ENCODE results near the gene LEFTY1.

DNA sequence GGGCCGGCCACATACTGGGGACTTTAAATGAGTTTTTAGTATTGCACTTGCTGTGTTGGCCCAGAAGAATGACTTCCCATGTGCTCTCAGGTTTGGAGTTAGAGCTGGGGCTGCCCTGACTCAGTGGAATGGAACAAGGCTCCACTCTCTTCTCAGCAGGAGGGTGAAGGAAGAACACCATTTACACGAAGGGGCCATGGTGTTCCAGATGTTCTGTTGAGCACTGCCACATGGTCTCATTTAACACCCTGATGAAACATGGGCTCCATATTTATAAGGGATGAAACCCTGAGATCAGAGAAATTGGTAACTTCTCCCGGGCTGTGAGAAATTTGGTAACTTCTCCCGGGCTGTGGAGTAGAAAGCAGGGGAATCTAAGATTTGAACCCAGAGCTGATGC lies 29.3 kb upstream of the LEFTY1 start:
- TF ChIP-seq, protein P1, sequence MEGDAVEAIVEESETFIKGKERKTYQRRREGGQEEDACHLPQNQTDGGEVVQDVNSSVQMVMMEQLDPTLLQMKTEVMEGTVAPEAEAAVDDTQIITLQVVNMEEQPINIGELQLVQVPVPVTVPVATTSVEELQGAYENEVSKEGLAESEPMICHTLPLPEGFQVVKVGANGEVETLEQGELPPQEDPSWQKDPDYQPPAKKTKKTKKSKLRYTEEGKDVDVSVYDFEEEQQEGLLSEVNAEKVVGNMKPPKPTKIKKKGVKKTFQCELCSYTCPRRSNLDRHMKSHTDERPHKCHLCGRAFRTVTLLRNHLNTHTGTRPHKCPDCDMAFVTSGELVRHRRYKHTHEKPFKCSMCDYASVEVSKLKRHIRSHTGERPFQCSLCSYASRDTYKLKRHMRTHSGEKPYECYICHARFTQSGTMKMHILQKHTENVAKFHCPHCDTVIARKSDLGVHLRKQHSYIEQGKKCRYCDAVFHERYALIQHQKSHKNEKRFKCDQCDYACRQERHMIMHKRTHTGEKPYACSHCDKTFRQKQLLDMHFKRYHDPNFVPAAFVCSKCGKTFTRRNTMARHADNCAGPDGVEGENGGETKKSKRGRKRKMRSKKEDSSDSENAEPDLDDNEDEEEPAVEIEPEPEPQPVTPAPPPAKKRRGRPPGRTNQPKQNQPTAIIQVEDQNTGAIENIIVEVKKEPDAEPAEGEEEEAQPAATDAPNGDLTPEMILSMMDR (IDR thresholded peaks at IDR 0.05 in 2 of 3, conservative IDR thresholded peaks at IDR 0.05 in 1 of 3; ENCODE audit: borderline replicate concordance in 1 of 3, insufficient read depth in 1 of 3, low read depth in 2 of 3, low read length in 2 of 3) = no peak
- TF ChIP-seq, protein P2, sequence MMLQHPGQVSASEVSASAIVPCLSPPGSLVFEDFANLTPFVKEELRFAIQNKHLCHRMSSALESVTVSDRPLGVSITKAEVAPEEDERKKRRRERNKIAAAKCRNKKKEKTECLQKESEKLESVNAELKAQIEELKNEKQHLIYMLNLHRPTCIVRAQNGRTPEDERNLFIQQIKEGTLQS (IDR thresholded peaks at IDR 0.05) = no peak
- TF ChIP-seq RAD21 (IDR thresholded peaks at IDR 0.05; ENCODE audit: low read depth) (no peak), POLR2A (IDR thresholded peaks at IDR 0.05; ENCODE audit: borderline replicate concordance, extremely low read depth, insufficient read depth, insufficient read length) (no peak), SP1 (IDR thresholded peaks at IDR 0.05; ENCODE audit: low read depth) (no peak), POLR2AphosphoS5 (IDR thresholded peaks at IDR 0.05; ENCODE audit: low read depth, low read length) (no peak), CEBPB (IDR thresholded peaks at IDR 0.05; ENCODE audit: low read depth) (no peak), EZH2 (IDR thresholded peaks at IDR 0.05) (no peak), EGR1 (IDR thresholded peaks at IDR 0.05; ENCODE audit: low read depth) (no peak), SIN3A (IDR thresholded peaks at IDR 0.05; ENCODE audit: low read depth) (no peak), SRF (IDR thresholded peaks at IDR 0.05; ENCODE audit: low read depth) (no peak)
- TF ChIP-seq, protein P3, sequence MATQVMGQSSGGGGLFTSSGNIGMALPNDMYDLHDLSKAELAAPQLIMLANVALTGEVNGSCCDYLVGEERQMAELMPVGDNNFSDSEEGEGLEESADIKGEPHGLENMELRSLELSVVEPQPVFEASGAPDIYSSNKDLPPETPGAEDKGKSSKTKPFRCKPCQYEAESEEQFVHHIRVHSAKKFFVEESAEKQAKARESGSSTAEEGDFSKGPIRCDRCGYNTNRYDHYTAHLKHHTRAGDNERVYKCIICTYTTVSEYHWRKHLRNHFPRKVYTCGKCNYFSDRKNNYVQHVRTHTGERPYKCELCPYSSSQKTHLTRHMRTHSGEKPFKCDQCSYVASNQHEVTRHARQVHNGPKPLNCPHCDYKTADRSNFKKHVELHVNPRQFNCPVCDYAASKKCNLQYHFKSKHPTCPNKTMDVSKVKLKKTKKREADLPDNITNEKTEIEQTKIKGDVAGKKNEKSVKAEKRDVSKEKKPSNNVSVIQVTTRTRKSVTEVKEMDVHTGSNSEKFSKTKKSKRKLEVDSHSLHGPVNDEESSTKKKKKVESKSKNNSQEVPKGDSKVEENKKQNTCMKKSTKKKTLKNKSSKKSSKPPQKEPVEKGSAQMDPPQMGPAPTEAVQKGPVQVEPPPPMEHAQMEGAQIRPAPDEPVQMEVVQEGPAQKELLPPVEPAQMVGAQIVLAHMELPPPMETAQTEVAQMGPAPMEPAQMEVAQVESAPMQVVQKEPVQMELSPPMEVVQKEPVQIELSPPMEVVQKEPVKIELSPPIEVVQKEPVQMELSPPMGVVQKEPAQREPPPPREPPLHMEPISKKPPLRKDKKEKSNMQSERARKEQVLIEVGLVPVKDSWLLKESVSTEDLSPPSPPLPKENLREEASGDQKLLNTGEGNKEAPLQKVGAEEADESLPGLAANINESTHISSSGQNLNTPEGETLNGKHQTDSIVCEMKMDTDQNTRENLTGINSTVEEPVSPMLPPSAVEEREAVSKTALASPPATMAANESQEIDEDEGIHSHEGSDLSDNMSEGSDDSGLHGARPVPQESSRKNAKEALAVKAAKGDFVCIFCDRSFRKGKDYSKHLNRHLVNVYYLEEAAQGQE (IDR thresholded peaks at IDR 0.05; ENCODE audit: low read depth) = no peak

Measured in HCT116 (cell line).